DLD1 (cell line): ENCODE results near the gene TEKT5.
"Not testable (repeated sequence)": the region's sequence is repeated elsewhere in the genome, so short reads cannot be mapped to it uniquely, and the experiment has no call there.

Experiments used
- in situ Hi-C: cut with HindIII; loops from 2 replicates; pipeline ENCODE4 v1.10.0; 2017; ENCODE audit warnings: low sequenced_read_pairs

TEKT5 gene

GRCh38 chr16:10640934-10641333 is 53.8 kb downstream of the TEKT5 start:
- in situ Hi-C loops: no loop called here

- in situ Hi-C loops: no loop called here
Measured at GRCh38 chr16:10638101-10638500, 56.6 kb downstream of the TEKT5 start.

GRCh38 chr16:10637337-10638037 is 57.2 kb downstream of the TEKT5 start:
- in situ Hi-C loops: no loop called here

GRCh38 chr16:10635365-10636021 is 59.2 kb downstream of the TEKT5 start:
- in situ Hi-C loops: no loop called here

- in situ Hi-C loops: not testable (repeated sequence)
Measured at GRCh38 chr16:10633429-10633828, 61.3 kb downstream of the TEKT5 start.

GRCh38 chr16:10631886-10632285 is 62.8 kb downstream of the TEKT5 start:
- in situ Hi-C loops: no loop called here

GRCh38 chr16:10629592-10629963 is 65.2 kb downstream of the TEKT5 start:
- in situ Hi-C loops: no loop called here

- in situ Hi-C loops: no loop called here
Measured at GRCh38 chr16:10625595-10626357, 69.0 kb downstream of the TEKT5 start.

- in situ Hi-C loops: no loop called here
Measured at GRCh38 chr16:10624527-10624926, 70.2 kb downstream of the TEKT5 start.

- in situ Hi-C loops: no loop called here
Measured at GRCh38 chr16:10623059-10623458, 71.7 kb downstream of the TEKT5 start.

GRCh38 chr16:10622036-10622921 is 72.5 kb downstream of the TEKT5 start:
- in situ Hi-C loops: no loop called here

- in situ Hi-C loops: not testable (repeated sequence)
Measured at GRCh38 chr16:10621216-10621949, 73.3 kb downstream of the TEKT5 start.

- in situ Hi-C loops: no loop called here
Measured at GRCh38 chr16:10620120-10620519, 74.6 kb downstream of the TEKT5 start.

- in situ Hi-C loops: no loop called here
Measured at GRCh38 chr16:10619271-10619849, 75.4 kb downstream of the TEKT5 start.

- in situ Hi-C loops: no loop called here
Measured at GRCh38 chr16:10618710-10619209, 76.0 kb downstream of the TEKT5 start.

GRCh38 chr16:10617662-10618420 is 76.9 kb downstream of the TEKT5 start:
- in situ Hi-C loops: no loop called here

- in situ Hi-C loops: no loop called here
Measured at GRCh38 chr16:10616756-10617640, 77.7 kb downstream of the TEKT5 start.

- in situ Hi-C loops: no loop called here
Measured at GRCh38 chr16:10616419-10616755, 78.3 kb downstream of the TEKT5 start.
